HG03064 (cell line): ENCODE measurements around the gene CIAO2B.
"Not testable (repeated sequence)": the region's sequence is repeated elsewhere in the genome, so short reads cannot be mapped to it uniquely, and the experiment has no call there.

ENCODE experiments used
- ATAC-seq: cut with Tn5 transposase; IDR thresholded peaks from one replicate; pipeline ENCODE4 v1.9.1; 2021; ENCODE audit warnings: low read depth; ENCODE audit not compliant: unreplicated experiment

CIAO2B gene

DNA sequence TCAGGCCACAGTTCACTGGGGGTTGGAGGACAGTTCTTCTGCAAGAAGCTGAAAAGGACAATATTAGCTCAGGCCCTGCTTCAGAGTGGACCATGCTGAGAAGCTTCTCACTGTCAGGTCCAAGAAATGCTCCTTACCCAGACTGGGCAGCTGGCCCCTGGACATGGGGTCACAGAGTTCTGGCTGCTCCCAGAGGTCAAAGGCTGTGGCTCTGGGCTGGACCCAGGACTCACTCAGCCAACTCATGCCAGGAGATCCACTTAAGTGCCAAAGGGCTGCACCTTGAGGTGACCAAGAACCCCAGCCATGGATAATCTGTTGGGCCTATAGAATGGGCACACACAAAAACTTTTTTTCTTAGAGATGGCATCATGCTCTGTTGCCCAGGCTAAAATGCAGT, 5.2 kb upstream of the CIAO2B start:
- no peak for ATAC-seq

DNA sequence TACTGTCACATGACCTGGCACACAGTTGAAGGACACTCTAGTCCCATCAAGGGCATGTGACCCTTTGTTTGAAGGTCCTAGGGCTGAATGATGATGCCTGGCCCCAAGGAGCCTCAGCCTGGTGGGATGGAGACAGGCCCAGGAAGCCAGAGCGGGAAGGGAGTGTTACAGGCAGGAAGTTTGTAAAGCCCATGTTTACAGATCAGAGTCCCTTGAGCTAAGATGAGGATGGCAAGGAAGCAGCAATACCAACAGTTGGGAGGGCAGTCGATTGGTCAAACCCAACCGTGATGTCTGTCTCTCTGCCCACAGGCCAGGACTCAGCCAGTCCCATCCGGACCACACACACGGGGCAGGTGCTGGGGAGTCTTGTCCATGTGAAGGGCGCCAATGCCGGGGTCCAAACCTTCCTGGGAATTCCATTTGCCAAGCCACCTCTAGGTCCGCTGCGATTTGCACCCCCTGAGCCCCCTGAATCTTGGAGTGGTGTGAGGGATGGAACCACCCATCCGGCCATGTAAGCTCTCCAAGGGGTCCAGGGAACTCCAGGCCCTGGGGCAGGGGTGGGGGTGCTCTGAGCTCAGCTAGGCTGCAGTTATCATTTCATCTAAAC, 3.6 kb upstream of the CIAO2B start:
- ATAC-seq = no peak

DNA sequence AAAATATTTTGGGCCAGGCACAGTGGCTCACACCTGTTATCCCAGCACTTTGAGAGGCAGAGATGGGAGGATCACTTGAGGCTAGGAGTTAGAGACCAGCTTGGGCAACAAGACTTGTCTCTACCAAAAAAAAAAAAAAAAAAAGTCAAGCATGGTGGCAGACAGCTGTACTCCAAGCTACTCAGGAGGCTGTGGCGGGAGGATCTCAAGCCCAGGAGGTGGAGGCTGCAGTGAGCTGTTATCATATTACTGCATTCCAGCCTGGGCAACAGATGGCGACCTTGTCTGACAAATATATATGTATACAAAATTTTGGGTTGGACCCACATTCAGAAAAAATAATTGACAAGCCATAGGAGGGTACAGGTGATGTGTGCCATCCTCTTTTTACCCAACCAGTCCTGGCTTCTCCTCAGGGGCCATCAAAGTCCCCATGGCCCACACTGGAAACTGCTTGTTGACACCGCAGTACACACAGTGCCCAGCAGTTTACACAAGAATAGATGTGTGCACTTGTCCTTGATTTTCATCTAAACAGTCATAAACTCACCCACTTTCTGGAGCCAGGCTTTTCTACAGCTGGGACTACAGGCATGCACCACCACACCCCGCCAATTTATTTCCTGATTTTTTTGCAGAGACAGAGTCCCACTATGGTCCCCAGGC, 2.8 kb upstream of the CIAO2B start:
- no peak for ATAC-seq

DNA sequence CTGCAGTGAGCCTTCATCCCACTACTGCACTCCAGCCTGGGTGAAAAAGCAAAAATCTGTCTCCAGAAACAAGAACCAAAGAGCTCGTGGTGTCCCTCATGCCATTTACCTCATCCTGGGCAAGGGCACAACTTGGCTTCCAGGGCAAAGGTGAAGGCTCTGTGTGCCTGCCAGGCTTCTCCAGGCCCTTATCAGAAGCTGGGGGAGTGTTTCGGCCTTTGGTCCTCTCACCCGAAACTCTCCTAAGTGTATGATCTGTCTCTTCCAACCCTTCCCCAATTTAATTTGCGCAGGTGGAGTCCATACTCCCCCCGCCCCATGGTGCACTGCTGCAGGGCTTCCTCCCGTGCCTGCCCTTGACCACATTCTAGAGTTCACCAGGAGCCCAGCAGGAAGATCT, 2.3 kb upstream of the CIAO2B start:
- ATAC-seq = no peak

DNA sequence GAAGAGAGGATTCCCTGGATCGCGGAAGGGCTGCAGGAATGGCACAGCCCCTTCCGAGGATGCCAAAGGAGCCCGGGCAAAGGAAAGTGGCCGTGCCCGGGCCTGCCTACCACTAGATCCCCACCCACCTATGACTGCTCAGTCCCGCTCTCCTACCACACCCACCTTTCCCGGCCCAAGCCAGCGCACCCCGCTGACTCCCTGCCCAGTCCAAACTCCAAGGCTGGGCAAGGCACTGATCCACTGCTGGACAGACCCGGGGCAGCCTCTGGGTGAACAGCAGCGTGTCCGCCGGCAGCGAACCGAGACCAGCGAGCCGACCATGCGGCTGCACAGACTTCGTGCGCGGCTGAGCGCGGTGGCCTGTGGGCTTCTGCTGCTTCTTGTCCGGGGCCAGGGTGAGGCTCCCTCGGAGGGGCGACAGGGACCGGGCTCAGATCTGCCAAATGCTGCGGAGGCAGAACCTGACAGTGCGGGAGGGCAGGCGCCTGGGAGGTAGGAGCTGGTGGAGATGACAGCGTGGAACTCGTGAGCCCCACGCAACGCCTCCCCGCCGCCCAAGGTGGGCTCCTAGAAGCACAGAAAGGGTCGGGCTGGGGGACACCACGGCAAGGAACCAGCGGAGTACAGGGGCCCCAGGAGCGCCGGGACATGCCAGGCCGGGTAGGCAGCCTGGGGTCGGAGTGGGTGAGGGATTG, 1.3 kb upstream of the CIAO2B start, which contains the start of gene CES2:
TSS of gene CES2 (plus strand) at position 203 of the 698 bp plus-strand sequence. CDS start at position 323, 120 bp downstream.
- ATAC-seq = no peak

DNA sequence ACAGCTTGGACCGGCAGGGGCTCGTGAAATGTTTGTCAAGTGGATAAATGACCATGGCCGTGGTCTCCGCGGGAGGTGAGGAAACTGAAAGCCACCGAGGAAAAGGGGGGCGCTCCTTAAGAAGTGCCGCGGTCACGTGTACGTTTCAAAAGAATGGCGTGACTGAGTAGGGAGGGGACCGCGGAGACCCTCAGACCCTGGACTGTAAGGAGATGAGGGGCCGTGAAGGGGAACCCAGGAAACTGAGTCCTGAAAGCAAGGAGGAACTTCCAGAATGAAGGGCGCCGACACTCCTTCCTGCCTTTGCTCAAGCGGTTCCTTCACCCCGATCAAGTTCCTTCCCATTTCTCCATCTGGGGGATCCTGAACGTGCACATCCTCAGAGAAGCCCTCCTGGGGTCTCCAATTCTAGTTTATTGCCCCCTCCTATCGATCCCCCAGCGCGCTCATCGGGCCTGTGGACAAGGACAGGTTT, 674 bp upstream of the CIAO2B start:
- not testable (repeated sequence) for ATAC-seq

DNA sequence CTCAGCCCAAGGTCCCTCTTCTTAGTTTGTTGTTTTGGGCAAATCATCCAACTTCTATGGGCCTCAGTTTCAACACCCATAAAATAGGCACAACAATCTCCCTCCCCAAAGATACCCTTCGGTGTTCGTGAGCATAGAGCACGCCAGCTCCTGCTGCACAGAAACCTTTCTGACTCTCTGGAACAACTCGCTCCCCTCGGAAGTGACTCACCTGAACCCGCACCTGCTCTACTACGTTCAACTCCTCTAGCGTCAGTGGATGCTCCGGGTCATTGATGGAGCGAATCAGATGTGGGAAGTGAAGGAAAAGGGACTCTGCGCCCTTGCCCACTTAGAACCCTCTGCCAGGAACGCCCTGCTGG, 445 bp downstream of the CIAO2B start:
- no peak for ATAC-seq

DNA sequence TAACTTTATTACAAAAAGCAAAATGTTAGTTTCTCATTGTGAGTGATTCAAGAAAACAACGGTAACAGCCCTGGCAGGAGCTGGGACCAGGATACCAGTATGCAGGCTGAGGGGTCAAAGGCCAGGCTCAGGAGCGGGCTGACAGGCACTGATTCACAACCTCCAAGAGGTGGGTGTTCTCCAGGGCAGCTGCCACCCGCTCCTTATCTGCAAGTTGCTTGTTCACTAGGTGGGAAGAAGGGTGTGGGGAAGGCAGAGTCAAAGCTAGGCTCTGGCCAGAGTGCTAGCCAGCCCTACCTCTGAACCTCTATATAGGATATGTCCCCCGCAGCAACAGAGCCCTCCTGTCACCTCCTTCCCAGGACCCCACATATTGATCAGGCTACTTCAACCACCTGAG, 2.1 kb downstream of the CIAO2B start:
- no peak for ATAC-seq

DNA sequence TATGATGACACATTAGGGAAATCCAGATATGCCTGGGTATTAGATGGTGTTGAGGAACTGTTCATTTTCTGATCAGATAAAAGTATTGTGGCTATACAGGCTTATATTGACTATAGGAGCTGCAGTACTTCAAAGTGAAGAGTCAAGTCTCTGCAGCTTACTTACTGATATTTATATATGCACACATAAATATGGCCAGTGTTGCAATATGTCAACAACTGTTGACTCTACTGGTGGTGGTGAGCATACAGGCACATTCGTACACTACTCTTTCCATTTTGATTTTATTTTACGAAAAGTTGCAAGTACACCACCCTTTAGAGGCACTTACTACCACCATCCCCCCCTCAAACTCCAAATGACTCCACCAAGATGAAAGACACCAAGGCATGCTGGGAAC, 2.5 kb downstream of the CIAO2B start:
- ATAC-seq = no peak

DNA sequence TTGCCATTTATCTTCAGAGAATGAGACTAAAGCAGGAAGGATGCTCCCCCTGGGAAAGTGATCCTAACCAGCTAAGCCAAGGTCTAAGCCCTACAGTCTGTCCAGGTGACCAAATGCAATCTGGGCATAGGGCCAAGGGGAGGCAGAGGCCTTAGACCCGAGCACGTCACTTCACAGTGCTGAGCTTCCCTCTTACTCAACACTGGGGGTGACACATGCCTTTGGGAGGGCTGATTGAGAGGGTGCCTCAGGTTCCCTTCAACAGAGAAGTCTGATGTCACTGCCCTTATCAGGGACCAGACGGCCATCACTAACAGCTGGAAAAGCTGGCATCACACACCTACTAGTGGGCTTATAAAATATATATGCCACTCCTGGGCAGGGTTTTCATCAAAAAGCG, 4.0 kb downstream of the CIAO2B start:
- ATAC-seq = no peak

DNA sequence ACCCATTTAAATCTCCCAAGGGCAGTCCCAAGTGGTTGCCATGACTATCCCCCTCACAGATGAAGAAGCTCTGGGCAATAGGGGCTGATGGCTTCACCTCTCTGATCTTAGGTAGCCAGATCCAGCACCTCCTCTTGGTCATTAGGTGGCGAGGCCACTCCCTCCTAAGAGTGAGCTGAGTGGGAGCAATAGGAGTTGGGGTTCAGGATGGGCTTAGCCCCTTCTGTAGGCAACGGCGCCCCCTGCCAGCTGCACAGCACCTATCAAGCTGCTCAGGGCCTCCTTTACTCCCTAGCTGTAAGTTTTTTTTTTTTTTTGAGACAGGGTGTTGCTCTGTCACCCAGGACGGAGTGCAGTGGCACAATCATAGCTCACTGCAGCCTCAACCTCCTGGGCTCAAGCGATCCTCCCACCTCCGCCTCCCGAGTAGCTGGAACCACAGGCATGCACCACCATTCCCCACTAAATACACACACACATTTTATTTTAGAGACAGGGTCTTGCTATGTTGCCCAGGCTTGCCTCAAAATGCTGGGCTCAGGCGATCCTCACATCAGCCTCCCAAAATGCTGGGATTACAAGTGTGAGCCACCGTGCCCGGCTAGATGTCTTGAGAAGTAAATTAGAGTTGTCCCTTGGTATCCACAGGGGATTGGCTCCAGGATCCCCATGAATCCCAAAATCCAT, 5.4 kb downstream of the CIAO2B start:
- ATAC-seq = no peak

DNA sequence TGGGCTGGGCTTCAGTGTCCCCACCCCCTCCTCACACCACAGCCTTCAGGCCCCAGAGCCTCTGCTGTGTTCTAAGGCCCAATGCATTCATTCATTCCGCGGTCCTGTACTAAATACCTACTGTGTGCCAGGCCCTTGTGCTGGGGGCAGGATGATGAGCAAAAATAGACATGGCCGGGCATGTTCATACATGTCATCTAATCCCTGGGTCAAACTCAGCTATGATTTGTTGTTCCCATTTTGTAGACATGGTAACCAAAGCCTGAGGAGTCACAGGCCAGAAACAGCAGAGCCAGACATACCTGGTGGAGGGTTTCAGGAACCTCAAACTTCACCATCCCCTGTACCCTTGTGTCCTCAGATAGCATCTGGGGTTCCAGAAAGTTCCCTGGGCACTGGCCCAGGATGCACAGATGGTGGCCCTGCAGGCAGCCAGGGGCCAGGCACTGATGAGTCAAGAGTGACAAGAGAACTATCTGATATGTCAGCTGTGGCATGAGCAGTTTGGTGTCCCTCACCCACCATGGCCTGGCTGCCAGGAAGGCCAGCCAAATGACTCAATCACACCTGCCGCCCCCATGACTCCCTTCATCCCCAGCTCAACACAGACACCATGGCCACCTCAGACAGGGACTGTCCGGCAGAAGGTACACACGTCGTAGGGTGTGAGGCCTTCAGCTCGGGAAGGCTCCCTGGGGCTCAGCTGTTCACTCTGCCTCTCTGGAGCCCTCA, 6.1 kb downstream of the CIAO2B start:
- ATAC-seq = no peak

DNA sequence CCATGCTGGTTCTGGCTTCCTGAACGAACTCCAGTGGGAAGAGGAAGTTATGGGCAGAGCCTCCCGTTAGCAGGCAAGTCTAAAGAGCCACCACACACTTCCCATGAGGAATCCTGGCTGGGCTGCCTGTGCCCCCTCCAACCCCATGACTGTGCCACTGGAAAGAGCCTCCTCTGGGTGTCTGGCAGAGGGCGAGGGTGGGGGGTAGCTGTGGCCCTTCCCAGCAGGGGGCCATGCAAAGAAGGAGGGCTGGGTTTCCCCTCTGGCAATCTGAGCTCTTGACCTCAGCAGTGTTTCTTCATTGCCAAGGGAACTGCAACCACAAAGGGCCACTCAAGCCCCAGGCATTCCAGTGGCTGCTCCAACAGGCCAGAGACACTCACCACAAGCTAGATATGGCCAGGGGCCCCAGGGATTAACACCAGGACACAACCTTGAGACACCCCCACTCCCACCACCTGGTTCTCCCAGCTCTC, 7.2 kb downstream of the CIAO2B start:
- ATAC-seq = no peak

DNA sequence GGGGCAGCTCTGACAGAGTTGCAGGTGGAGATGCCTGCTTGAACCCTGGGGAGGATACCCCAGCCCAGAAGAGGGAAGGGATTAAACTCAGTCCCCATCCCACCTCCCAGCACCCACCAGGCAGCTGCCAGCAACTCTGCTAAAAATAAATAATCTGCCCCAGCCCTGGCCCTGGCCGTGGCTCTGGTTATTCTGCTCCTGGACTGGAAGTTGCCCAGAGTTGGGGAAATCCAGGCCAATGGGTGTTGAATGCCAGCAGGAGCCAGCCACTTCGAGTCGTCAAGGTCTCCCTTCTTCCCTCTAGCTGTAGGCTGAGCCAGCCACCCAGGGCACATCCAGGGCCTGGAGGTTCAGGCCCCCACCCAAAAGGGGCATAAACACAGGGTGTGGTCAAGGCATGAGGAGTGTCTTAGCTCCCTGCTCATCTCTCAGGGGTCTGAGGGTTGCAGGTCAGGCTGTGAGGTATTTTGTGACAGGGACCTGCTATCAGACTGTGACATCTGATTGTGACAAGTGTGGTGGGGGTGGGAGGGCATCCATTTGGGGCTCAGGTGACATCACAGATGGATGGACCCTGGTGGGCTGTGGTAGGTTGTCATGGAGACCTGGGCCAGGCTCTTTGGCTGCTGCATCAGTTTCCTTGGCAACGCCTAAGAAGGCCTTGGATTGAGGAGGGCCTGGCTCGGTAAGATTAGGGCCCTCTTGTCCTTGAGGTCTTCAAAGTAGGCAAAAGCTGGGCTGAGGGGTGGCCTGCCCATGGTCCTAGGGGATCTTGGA, 7.8 kb downstream of the CIAO2B start:
- no peak for ATAC-seq

DNA sequence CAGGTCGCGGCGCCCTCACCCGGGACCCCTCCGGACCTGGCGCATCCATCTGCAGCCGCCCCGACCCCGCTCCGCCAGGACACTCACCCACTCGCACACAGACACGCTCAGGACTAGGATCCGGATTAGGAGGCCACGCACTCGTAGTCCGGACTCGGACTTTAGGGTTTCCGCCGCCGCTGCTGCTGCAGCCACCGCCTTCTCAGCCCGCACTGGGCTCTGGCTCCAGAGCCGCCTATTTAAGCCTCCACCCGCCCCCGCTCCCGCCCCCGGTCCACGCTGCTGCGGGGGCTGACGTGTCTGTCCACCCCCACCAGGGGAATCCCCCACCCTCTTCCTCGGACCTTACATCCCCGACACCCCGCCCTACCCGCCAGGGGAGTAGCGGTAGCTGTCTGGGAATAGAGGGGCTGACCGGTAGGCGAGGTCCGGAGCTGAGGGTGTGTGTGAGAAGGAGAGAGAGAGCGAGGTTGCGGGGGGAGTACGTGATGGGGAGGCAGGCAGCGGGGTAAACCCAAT, 8.8 kb downstream of the CIAO2B start, which contains the start of gene RRAD:
TSS of gene RRAD (minus strand) at position 214 of the 519 bp plus-strand sequence. CDS start 356 bp downstream, outside the sequence.
- ATAC-seq = no peak

DNA sequence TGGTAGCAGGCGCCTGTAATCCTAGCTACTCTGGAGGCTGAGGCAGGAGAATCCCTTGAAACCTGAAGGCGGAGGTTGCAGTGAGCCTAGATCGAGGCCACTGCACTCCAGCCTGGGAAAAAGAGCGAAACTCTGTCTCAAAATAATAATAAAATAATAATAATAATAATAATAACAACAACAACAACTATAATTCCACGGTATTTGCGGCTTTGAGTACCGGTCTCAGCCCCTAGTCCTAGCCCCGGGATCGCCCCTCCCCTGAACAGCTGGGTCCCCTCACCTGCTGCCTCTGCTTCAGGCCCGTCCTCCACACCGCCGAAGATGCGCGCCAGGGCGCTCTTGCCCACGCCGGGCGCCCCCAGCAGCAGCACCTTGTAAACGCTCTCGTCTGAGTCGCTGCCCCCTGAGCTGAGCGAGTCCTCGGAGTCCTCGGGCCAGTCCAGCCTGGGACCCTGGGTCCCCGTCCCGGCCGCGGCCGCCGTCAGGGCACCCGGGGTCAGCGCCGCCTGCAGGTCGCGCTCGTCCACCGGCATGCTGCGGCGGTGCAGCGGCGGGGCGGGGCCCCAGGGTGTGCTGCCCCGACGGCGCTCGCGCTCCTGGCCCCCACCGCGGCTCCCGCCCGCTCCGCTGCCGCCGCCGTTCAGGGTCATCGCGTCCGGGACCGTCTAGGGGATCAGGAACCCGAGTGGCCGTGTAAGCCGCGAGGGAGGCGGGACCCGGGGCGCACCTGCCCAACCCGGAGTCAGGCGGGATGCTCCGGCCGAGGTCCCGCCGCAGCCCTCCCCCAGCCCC, 9.5 kb downstream of the CIAO2B start:
- no peak for ATAC-seq

DNA sequence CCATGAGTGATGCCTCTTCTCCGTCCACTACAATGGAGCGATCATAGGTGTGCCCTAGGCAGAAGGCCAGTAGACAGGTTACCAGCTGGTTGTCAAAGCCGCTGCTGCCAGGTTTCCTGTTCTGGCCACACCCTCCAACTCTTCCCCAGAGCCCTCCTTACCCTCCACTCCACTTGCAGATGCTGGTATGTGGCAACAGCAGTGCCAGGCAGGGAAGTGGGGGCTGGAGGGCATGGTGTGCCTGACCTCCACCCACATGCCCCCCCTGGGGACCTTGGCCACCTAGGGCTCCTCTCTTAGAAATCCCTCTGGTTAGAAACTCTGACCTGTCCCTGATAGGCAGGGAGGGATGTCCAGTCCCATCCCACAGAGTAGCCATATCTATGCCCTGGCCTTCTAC, 10.3 kb downstream of the CIAO2B start:
- no peak for ATAC-seq

DNA sequence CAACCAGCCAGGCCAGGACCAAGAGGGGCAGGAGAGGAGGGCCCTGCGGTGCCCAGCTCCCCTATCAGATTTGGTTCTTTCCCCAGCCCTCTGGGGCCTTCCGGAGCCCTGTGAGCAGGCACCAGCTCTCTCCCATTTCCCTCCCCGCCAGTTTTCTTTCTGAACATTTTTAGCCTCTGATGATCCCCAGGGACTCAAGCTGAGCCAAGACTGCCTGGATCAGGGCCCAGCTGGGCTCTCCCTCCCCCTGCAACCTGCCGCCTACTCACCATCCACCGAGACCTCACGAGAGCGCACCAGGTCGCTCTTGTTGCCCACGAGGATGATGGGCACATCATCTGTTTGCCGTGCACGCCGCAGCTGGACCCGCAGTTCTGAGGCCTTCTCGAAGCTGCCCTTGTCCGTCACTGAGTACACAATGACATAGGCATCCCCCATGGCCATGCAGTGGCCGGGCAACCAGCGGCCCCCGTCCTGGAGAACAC, 10.9 kb downstream of the CIAO2B start:
- no peak for ATAC-seq
